Ovary (tissue), 3 donors: ENCODE data around the gene GASK1A.

Experiments
- CTCF ChIP-seq, 3 donors: fragments of 450-650 bp in 2 of 3; fragments of 200-600 bp in 1 of 3; IDR thresholded peaks; one replicate each; pipeline versions ENCODE4 v1.5.1 to v1.8.0; 2016 to 2022; ENCODE audit warnings: antibody characterized with exemption in 3 of 3, mild to moderate bottlenecking in 1 of 3
- EP300 ChIP-seq: sonication (generic); formaldehyde crosslinking; IDR thresholded peaks from one replicate; pipeline ENCODE4 v1.6.1; 2017; ENCODE audit warnings: antibody characterized with exemption
- donor health status: DM: no; HTN: no; CAD: no.

- no peak for TF ChIP-seq EP300
- no peak for TF ChIP-seq CTCF (IDR thresholded peaks at IDR 0.05)
These were observed 82.2 kb downstream of the GASK1A start for GRCh38 chr3:43061101-43061895.
